Nephron progenitor cell (in vitro differentiated cells): ENCODE data around the gene RMND5A.

Source experiments
- DNase-seq: peaks from one replicate; pipeline ENCODE4 v3.0.0; 2021
- H3K27ac Mint-ChIP-seq: 2 replicates; pipeline ENCODE4 v1.8.0; 2021; ENCODE audit warnings: mild to moderate bottlenecking, moderate library complexity, mixed read lengths
- H3K27me3 Mint-ChIP-seq: 2 replicates; pipeline ENCODE4 v1.8.0; 2021; ENCODE audit warnings: mild to moderate bottlenecking, low read depth, mixed read lengths; ENCODE audit not compliant: poor library complexity
- H3K36me3 Mint-ChIP-seq: 2 replicates; pipeline ENCODE4 v1.8.0; 2021; ENCODE audit warnings: low read depth, mixed read lengths
- H3K4me1 Mint-ChIP-seq: 2 replicates; pipeline ENCODE4 v1.8.0; 2021; ENCODE audit warnings: mixed read lengths
- H3K4me3 Mint-ChIP-seq: 2 replicates; pipeline ENCODE4 v1.8.0; 2021; ENCODE audit warnings: mild to moderate bottlenecking, moderate library complexity, mixed read lengths
- H3K9me3 Mint-ChIP-seq: 2 replicates; pipeline ENCODE4 v1.8.0; 2021; ENCODE audit warnings: mild to moderate bottlenecking, moderate library complexity, mixed read lengths
- CTCF ChIP-seq: fragments of 200-600 bp; sonication (generic); IDR thresholded peaks from 2 replicates; pipeline ENCODE4 v1.5.0; 2021; ENCODE audit warnings: antibody characterized with exemption

RMND5A gene

GRCh38 chr2:86807133-86807467, 87.0 kb downstream of the RMND5A start:
- TF ChIP-seq CTCF: no peak
- H3K27ac Mint-ChIP-seq: no peak overlapping the region

GRCh38 chr2:86807468-86808275, 87.6 kb downstream of the RMND5A start:
- peaks cover 9% of the 10 kb centered on the region for H3K4me1 Mint-ChIP-seq
- peaks cover 10% of the 10 kb centered on the region for H3K27me3 Mint-ChIP-seq
- no peak for TF ChIP-seq CTCF
- no peaks in the 10 kb centered on the region for H3K9me3 Mint-ChIP-seq
- no peak overlapping the region for H3K27ac Mint-ChIP-seq
- peak overlapping the region; percentile 90 for H3K4me3 Mint-ChIP-seq
- H3K36me3 Mint-ChIP-seq: no peaks in the 10 kb centered on the region
- peak; percentile 60 for DNase-seq

More at GRCh38 chr2:86807133-86807467, 87.0 kb downstream of the RMND5A start:
- DNase-seq: no peak
- Mint-ChIP-seq H3K4me1 (peaks cover 9% of the 10 kb centered on the region), H3K27me3 (peaks cover 10% of the 10 kb centered on the region), H3K4me3 (peak overlapping the region; percentile 90), H3K36me3 (no peaks in the 10 kb centered on the region), H3K9me3 (no peaks in the 10 kb centered on the region)

- Mint-ChIP-seq H3K9me3 (no peaks in the 10 kb centered on the region), H3K27ac (no peak overlapping the region)
Measured at GRCh38 chr2:86808315-86809161, 88.4 kb downstream of the RMND5A start.

GRCh38 chr2:86809481-86810121, 89.5 kb downstream of the RMND5A start:
- Mint-ChIP-seq H3K27me3 (peaks cover 10% of the 10 kb centered on the region), H3K9me3 (no peaks in the 10 kb centered on the region), H3K4me3 (no peak overlapping the region), H3K36me3 (no peaks in the 10 kb centered on the region), H3K4me1 (peaks cover 9% of the 10 kb centered on the region), H3K27ac (no peak overlapping the region)
- no peak for DNase-seq
- no peak for TF ChIP-seq CTCF

More at GRCh38 chr2:86808315-86809161, 88.4 kb downstream of the RMND5A start:
- peaks cover 9% of the 10 kb centered on the region for H3K4me1 Mint-ChIP-seq
- no peaks in the 10 kb centered on the region for H3K36me3 Mint-ChIP-seq
- TF ChIP-seq CTCF: peak; percentile 87
- H3K27me3 Mint-ChIP-seq: peaks cover 10% of the 10 kb centered on the region
- peak; percentile 95 for DNase-seq
- peak overlapping the region; percentile 90 for H3K4me3 Mint-ChIP-seq

- Mint-ChIP-seq H3K4me1 (no peaks in the 10 kb centered on the region), H3K36me3 (no peaks in the 10 kb centered on the region), H3K9me3 (peaks cover 15% of the 10 kb centered on the region), H3K27ac (peak overlapping the region; percentile 46), H3K4me3 (no peak overlapping the region), H3K27me3 (peaks cover 3% of the 10 kb centered on the region)
- TF ChIP-seq CTCF: no peak
- DNase-seq: no peak
Measured at GRCh38 chr2:86815611-86816010, 95.5 kb downstream of the RMND5A start.
